Astrocyte (in vitro differentiated cells and primary cell): ENCODE results near the gene CIITA. TPM values are rescaled to one million over a fixed set of nuclear protein-coding genes. Genes with fewer than 3 reads are reported as not detected.

Experiments
- DNase-seq: peaks from one replicate; pipeline ENCODE4 v3.0.0-alpha.2; 2010; ENCODE audit warnings: low read depth
- FAIRE-seq: peaks from 2 replicates; lab custom pipeline; 2011; peaks lifted over from hg19 to GRCh38; lab: Jason Lieb, UNC
- H2AFZ ChIP-seq: 2 replicates; pipeline ENCODE4 v1.6.0; 2012; ENCODE audit warnings: low read depth, low read length, inconsistent platforms
- H3K27ac ChIP-seq: 2 replicates; pipeline ENCODE4 v1.5.1; 2011; ENCODE audit warnings: low read depth, low read length, inconsistent platforms
- H3K27me3 ChIP-seq: 2 replicates; pipeline ENCODE4 v1.6.0; 2011; ENCODE audit warnings: low read length, inconsistent platforms; ENCODE audit not compliant: insufficient read depth
- H3K36me3 ChIP-seq: 2 replicates; pipeline ENCODE4 v1.5.1; 2011; ENCODE audit warnings: low read length, inconsistent platforms; ENCODE audit not compliant: insufficient read depth
- H3K4me1 ChIP-seq: 2 replicates; pipeline ENCODE4 v1.5.1; 2011; ENCODE audit warnings: low read length, inconsistent platforms; ENCODE audit not compliant: insufficient read depth
- H3K4me2 ChIP-seq: 2 replicates; pipeline ENCODE4 v1.6.0; 2012; ENCODE audit warnings: low read length, inconsistent platforms
- H3K4me3 ChIP-seq: 2 replicates; pipeline ENCODE4 v1.5.1; 2011; ENCODE audit warnings: low read depth, mild to moderate bottlenecking, low read length, inconsistent platforms; ENCODE audit not compliant: insufficient read depth
- H3K79me2 ChIP-seq: 2 replicates; pipeline ENCODE4 v1.6.0; 2012; ENCODE audit warnings: mild to moderate bottlenecking, low read length, inconsistent platforms; ENCODE audit not compliant: insufficient read depth
- H3K9ac ChIP-seq: 2 replicates; pipeline ENCODE4 v1.6.0; 2012; ENCODE audit warnings: mild to moderate bottlenecking, low read length, inconsistent platforms
- H3K9me3 ChIP-seq: 2 replicates; pipeline ENCODE4 v1.5.1; 2012; ENCODE audit warnings: low read depth, mild to moderate bottlenecking, low read length, inconsistent platforms; ENCODE audit not compliant: insufficient read depth
- H4K20me1 ChIP-seq: 2 replicates; pipeline ENCODE4 v1.6.0; 2012; ENCODE audit warnings: low read length, inconsistent platforms; ENCODE audit not compliant: insufficient read depth
- H3K27ac Mint-ChIP-seq: one replicate; pipeline ENCODE4 v1.8.0; 2021; ENCODE audit warnings: mild to moderate bottlenecking, mixed read lengths; ENCODE audit not compliant: unreplicated experiment
- H3K27me3 Mint-ChIP-seq: one replicate; pipeline ENCODE4 v1.8.0; 2021; ENCODE audit warnings: low read depth, mixed read lengths; ENCODE audit not compliant: unreplicated experiment
- H3K36me3 Mint-ChIP-seq: one replicate; pipeline ENCODE4 v1.8.0; 2021; ENCODE audit warnings: low read depth, mixed read lengths; ENCODE audit not compliant: unreplicated experiment
- H3K4me1 Mint-ChIP-seq: one replicate; pipeline ENCODE4 v1.8.0; 2021; ENCODE audit warnings: low read depth, mixed read lengths; ENCODE audit not compliant: unreplicated experiment
- H3K4me3 Mint-ChIP-seq: one replicate; pipeline ENCODE4 v1.8.0; 2021; ENCODE audit warnings: mild to moderate bottlenecking, moderate library complexity, mixed read lengths; ENCODE audit not compliant: unreplicated experiment
- H3K9me3 Mint-ChIP-seq: one replicate; pipeline ENCODE4 v1.8.0; 2021; ENCODE audit warnings: mild to moderate bottlenecking, mixed read lengths; ENCODE audit not compliant: unreplicated experiment
- CTCF ChIP-seq: IDR thresholded peaks from 2 replicates; pipeline ENCODE4 v1.5.1; 2011; ENCODE audit warnings: low read depth, mild to moderate bottlenecking, inconsistent platforms, low read length, moderate library complexity; ENCODE audit not compliant: insufficient read depth
- EZH2 ChIP-seq: IDR thresholded peaks from 2 replicates; pipeline ENCODE4 v1.6.1; 2012; ENCODE audit warnings: mild to moderate bottlenecking, low read length, inconsistent platforms; ENCODE audit not compliant: insufficient read depth
- total RNA-seq: library from RNA; stranded (reverse); gene quantifications from 2 replicates; pipeline ENCODE4 v1.2.1, GENCODE V29; 2021

Gene CIITA
- total RNA-seq, 1 donor from 2014 or later = not detected

DNA sequence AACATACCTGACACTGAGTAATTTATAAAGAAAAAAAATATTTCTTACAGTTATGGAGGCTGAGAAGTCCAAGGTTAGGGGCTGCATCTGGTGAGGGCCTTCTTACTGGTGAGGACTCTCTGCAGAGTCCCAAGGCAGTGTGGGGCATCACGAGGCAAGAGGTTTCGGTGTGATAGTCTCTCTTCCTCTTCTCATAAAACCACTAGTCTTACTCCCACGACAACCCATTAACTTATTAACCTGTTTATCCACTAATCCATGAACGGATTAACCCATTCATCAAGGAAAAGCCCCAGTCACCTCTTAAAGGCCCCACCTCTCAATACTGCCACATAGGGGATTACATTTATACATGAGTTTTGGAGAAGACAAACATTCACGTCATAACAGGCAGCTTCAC lies 20.1 kb downstream of the CIITA start:
- FAIRE-seq (no peak), DNase-seq (no peak)
- Mint-ChIP-seq H3K9me3 (peaks cover 3% of the 10 kb centered on the region), H3K27ac (no peak overlapping the region), H3K4me1 (no peaks in the 10 kb centered on the region), H3K27me3 (peaks cover 75% of the 10 kb centered on the region), H3K36me3 (no peaks in the 10 kb centered on the region), H3K4me3 (no peak overlapping the region)
- peaks cover 5% of the 10 kb centered on the region for H3K27me3 ChIP-seq
- no peaks in the 10 kb centered on the region for H3K9me3 ChIP-seq
- no peak overlapping the region for H3K4me3 ChIP-seq
- TF ChIP-seq EZH2 (no peak), CTCF (no peak)
- no peaks in the 10 kb centered on the region for H3K36me3 ChIP-seq
- no peak overlapping the region for H2AFZ ChIP-seq
- H3K79me2 ChIP-seq = no peaks in the 10 kb centered on the region
- no peaks in the 10 kb centered on the region for H3K4me1 ChIP-seq
- no peak overlapping the region for H3K27ac ChIP-seq
- no peak overlapping the region for H3K4me2 ChIP-seq
- H3K9ac ChIP-seq = no peak overlapping the region
- no peaks in the 10 kb centered on the region for H4K20me1 ChIP-seq

GRCh38 chr16:10902999-10903398 lies 26.0 kb downstream of the CIITA start:
- Mint-ChIP-seq H3K4me1 (no peaks in the 10 kb centered on the region), H3K4me3 (no peak overlapping the region), H3K27ac (no peak overlapping the region), H3K9me3 (peaks cover 11% of the 10 kb centered on the region), H3K27me3 (peaks cover 48% of the 10 kb centered on the region), H3K36me3 (no peaks in the 10 kb centered on the region)
- Histone ChIP-seq H3K36me3 (no peaks in the 10 kb centered on the region), H3K4me3 (no peak overlapping the region), H3K27me3 (no peaks in the 10 kb centered on the region), H3K79me2 (no peaks in the 10 kb centered on the region), H3K9ac (no peak overlapping the region), H3K9me3 (no peaks in the 10 kb centered on the region), H2AFZ (no peak overlapping the region), H3K27ac (no peak overlapping the region), H4K20me1 (no peaks in the 10 kb centered on the region), H3K4me2 (no peak overlapping the region), H3K4me1 (no peaks in the 10 kb centered on the region)
- FAIRE-seq (no peak), DNase-seq (no peak)
- TF ChIP-seq CTCF (no peak), EZH2 (no peak)

DNA sequence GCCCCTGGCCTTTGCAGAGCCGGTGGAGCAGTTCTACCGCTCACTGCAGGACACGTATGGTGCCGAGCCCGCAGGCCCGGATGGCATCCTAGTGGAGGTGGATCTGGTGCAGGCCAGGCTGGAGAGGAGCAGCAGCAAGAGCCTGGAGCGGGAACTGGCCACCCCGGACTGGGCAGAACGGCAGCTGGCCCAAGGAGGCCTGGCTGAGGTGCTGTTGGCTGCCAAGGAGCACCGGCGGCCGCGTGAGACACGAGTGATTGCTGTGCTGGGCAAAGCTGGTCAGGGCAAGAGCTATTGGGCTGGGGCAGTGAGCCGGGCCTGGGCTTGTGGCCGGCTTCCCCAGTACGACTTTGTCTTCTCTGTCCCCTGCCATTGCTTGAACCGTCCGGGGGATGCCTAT lies 29.5 kb downstream of the CIITA start:
- Mint-ChIP-seq H3K9me3 (peaks cover 11% of the 10 kb centered on the region), H3K27ac (no peak overlapping the region), H3K36me3 (no peaks in the 10 kb centered on the region), H3K4me1 (no peaks in the 10 kb centered on the region), H3K27me3 (peaks cover 48% of the 10 kb centered on the region), H3K4me3 (no peak overlapping the region)
- H3K4me2 ChIP-seq = no peak overlapping the region
- no peak overlapping the region for H3K9ac ChIP-seq
- H2AFZ ChIP-seq = no peak overlapping the region
- no peaks in the 10 kb centered on the region for H4K20me1 ChIP-seq
- FAIRE-seq (no peak), DNase-seq (no peak)
- H3K79me2 ChIP-seq = no peaks in the 10 kb centered on the region
- no peak overlapping the region for H3K27ac ChIP-seq
- H3K36me3 ChIP-seq = no peaks in the 10 kb centered on the region
- no peak for TF ChIP-seq CTCF
- no peak for TF ChIP-seq EZH2
- no peaks in the 10 kb centered on the region for H3K4me1 ChIP-seq
- peaks cover 6% of the 10 kb centered on the region for H3K27me3 ChIP-seq
- H3K4me3 ChIP-seq = no peak overlapping the region
- H3K9me3 ChIP-seq = no peaks in the 10 kb centered on the region
